WTC11 (cell line): ENCODE results near the gene TMEM9. TPM values are rescaled to one million over a fixed set of nuclear protein-coding genes. Genes with fewer than 3 reads are reported as not detected.
A peak's percentile ranks its signal among the peaks of the same experiment; 100 is the strongest.

Experiments
- ATAC-seq: fragments of 200-7000 bp; cut with Tn5 transposase; 2 replicates; pipeline ENCODE4 v1.10.0; 2021; ENCODE audit warnings: mild to moderate bottlenecking, moderate library complexity
- CTCF ChIA-PET: fragments of 300-600 bp; sonication (Branson Sonifier 250); formaldehyde crosslinking; loops from one replicate; lab custom pipeline; 2021; ENCODE audit warnings: antibody characterized with exemption; lab: Charles Lee
- POLR2A ChIA-PET: fragments of 350-600 bp; sonication (Branson Sonifier 250); formaldehyde crosslinking; loops from one replicate; lab custom pipeline; 2021; ENCODE audit warnings: antibody characterized with exemption; lab: Charles Lee
- DNase-seq: peaks from one replicate; pipeline ENCODE4 v3.0.0; 2021; ENCODE audit warnings: low spot score
- H3K27ac Mint-ChIP-seq: 2 replicates; pipeline ENCODE4 v1.8.0; 2021; ENCODE audit warnings: mixed read lengths
- H3K27me3 Mint-ChIP-seq: 2 replicates; pipeline ENCODE4 v1.8.0; 2021; ENCODE audit warnings: low read depth, mild to moderate bottlenecking, moderate library complexity, mixed read lengths
- H3K36me3 Mint-ChIP-seq: 2 replicates; pipeline ENCODE4 v1.8.0; 2021; ENCODE audit warnings: mixed read lengths
- H3K4me1 Mint-ChIP-seq: 2 replicates; pipeline ENCODE4 v1.8.0; 2022; ENCODE audit warnings: mixed read lengths
- H3K4me3 Mint-ChIP-seq: 2 replicates; pipeline ENCODE4 v1.8.0; 2021; ENCODE audit warnings: mild to moderate bottlenecking, moderate library complexity, mixed read lengths
- H3K9me3 Mint-ChIP-seq: 2 replicates; pipeline ENCODE4 v1.8.0; 2021; ENCODE audit warnings: mixed read lengths
- ATF1 ChIP-seq: sonication (generic); formaldehyde crosslinking; IDR thresholded peaks from 2 replicates; pipeline ENCODE4 v1.8.1; 2023; ENCODE audit warnings: mild to moderate bottlenecking, moderate library complexity, missing genetic modification reagents
- CBFB ChIP-seq: sonication (generic); formaldehyde crosslinking; IDR thresholded peaks from 2 replicates; pipeline ENCODE4 v1.8.1; 2022; ENCODE audit warnings: mild to moderate bottlenecking, low read depth, missing genetic modification reagents
- ELF4 ChIP-seq: sonication (generic); formaldehyde crosslinking; IDR thresholded peaks from 2 replicates; pipeline ENCODE4 v1.8.1; 2022; ENCODE audit warnings: low read depth, mild to moderate bottlenecking, moderate library complexity, missing genetic modification reagents
- GABPB1 ChIP-seq: sonication (generic); formaldehyde crosslinking; IDR thresholded peaks from 2 replicates; pipeline ENCODE4 v1.8.1; 2023; ENCODE audit warnings: mild to moderate bottlenecking, missing genetic modification reagents
- GRHL2 ChIP-seq: fragments of 250-450 bp; sonication (Bioruptor Pico); IDR thresholded peaks from 2 replicates; pipeline ENCODE4 v1.8.0; 2022; ENCODE audit warnings: mild to moderate bottlenecking, moderate library complexity; ENCODE audit not compliant: insufficient replicate concordance, severe bottlenecking
- NFATC4 ChIP-seq: fragments of 250-450 bp; sonication (Bioruptor Pico); IDR thresholded peaks from 2 replicates; pipeline ENCODE4 v1.9.0; 2021; ENCODE audit warnings: mild to moderate bottlenecking
- NFE2L1 ChIP-seq: sonication (generic); formaldehyde crosslinking; IDR thresholded peaks from 2 replicates; pipeline ENCODE4 v1.8.1; 2023; ENCODE audit warnings: missing genetic modification reagents
- NR1H2 ChIP-seq: sonication (generic); formaldehyde crosslinking; IDR thresholded peaks from 2 replicates; pipeline ENCODE4 v1.9.0; 2021; ENCODE audit warnings: mild to moderate bottlenecking, moderate library complexity, missing genetic modification reagents
- NR3C1 ChIP-seq: sonication (generic); formaldehyde crosslinking; conservative IDR thresholded peaks from 2 replicates; pipeline ENCODE4 v1.8.1; 2023; ENCODE audit warnings: low read depth, mild to moderate bottlenecking, missing genetic modification reagents
- RORB ChIP-seq: fragments of 250-450 bp; sonication (Bioruptor Pico); IDR thresholded peaks from 2 replicates; pipeline ENCODE4 v1.9.0; 2021; ENCODE audit warnings: mild to moderate bottlenecking
- SOX15 ChIP-seq: fragments of 250-450 bp; sonication (Bioruptor Pico); IDR thresholded peaks from 2 replicates; pipeline ENCODE4 v1.9.0; 2021; ENCODE audit warnings: mild to moderate bottlenecking
- SP1 ChIP-seq: sonication (generic); formaldehyde crosslinking; conservative IDR thresholded peaks from 2 replicates; pipeline ENCODE4 v1.8.1; 2022; ENCODE audit warnings: missing genetic modification reagents
- TEAD4 ChIP-seq: sonication (generic); formaldehyde crosslinking; IDR thresholded peaks from 2 replicates; pipeline ENCODE4 v1.8.0; 2022; ENCODE audit warnings: mild to moderate bottlenecking, missing genetic modification reagents
- ZNF138 ChIP-seq: sonication (generic); formaldehyde crosslinking; conservative IDR thresholded peaks from 2 replicates; pipeline ENCODE4 v1.8.1; 2022; ENCODE audit warnings: mild to moderate bottlenecking, moderate library complexity, missing genetic modification reagents
- ZNF317 ChIP-seq: sonication (generic); formaldehyde crosslinking; IDR thresholded peaks from 2 replicates; pipeline ENCODE4 v1.8.1; 2023; ENCODE audit warnings: low read depth, mild to moderate bottlenecking, moderate library complexity, missing genetic modification reagents, borderline replicate concordance
- total RNA-seq: library from RNA; stranded (reverse); gene quantifications from 3 replicates; pipeline ENCODE4 v1.2.3, GENCODE V29; 2021
- TF ChIP-seq, protein P1 (sequence below): sonication (generic); formaldehyde crosslinking; IDR thresholded peaks from 2 replicates; pipeline ENCODE4 v1.8.1; 2023; ENCODE audit warnings: mild to moderate bottlenecking, missing genetic modification reagents
- TF ChIP-seq, protein P2 (sequence below): sonication (generic); formaldehyde crosslinking; IDR thresholded peaks from 2 replicates; pipeline ENCODE4 v1.8.1; 2022; ENCODE audit warnings: mild to moderate bottlenecking, missing genetic modification reagents, moderate library complexity, borderline replicate concordance
- TF ChIP-seq, protein P3 (sequence below): sonication (generic); formaldehyde crosslinking; conservative IDR thresholded peaks from 2 replicates; pipeline ENCODE4 v1.8.1; 2023; ENCODE audit warnings: mild to moderate bottlenecking, low read depth, missing genetic modification reagents, moderate library complexity
- TF ChIP-seq, protein P4 (sequence below): sonication (generic); formaldehyde crosslinking; IDR thresholded peaks from 2 replicates; pipeline ENCODE4 v1.8.0; 2022; ENCODE audit warnings: mild to moderate bottlenecking, missing genetic modification reagents
- TF ChIP-seq, protein P5 (sequence below): fragments of 250-450 bp; sonication (Bioruptor Pico); IDR thresholded peaks from 2 replicates; pipeline ENCODE4 v1.9.0; 2021; ENCODE audit warnings: mild to moderate bottlenecking, borderline replicate concordance
- TF ChIP-seq, protein P6 (sequence below): sonication (generic); formaldehyde crosslinking; IDR thresholded peaks from 2 replicates; pipeline ENCODE4 v1.8.1; 2022; ENCODE audit warnings: low read depth, missing genetic modification reagents, borderline replicate concordance

The TMEM9 gene
- total RNA-seq, 1 experiment from 2014 or later, result 97.5 TPM

DNA sequence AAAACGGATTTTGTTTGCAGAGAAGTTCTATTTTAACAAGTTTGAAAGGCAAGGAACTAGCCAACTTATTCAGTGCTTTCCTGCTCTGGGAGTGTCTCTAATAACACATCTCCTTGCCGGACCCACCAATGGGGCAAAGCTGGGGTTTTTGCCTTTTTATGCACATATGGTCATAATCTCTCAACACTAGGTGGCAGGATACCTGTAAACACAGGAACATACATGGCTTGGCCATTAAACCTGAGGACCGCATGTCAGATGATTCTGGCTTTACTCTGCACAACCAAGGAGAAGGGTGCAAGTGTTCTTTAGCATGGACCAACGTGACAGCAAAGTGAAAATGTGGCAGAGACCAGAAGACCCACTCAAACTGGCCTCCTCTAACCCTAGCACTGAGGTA lies 4.9 kb downstream of the TMEM9 start:
- Mint-ChIP-seq H3K9me3 (no peaks in the 10 kb centered on the region), H3K36me3 (peaks cover 72% of the 10 kb centered on the region), H3K4me1 (peaks cover 11% of the 10 kb centered on the region), H3K4me3 (no peak overlapping the region), H3K27me3 (no peaks in the 10 kb centered on the region), H3K27ac (no peak overlapping the region)
- no peak for DNase-seq
- peak; percentile 7; the same call in 1 of the 2 replicates for ATAC-seq
- TF ChIP-seq, protein P1, sequence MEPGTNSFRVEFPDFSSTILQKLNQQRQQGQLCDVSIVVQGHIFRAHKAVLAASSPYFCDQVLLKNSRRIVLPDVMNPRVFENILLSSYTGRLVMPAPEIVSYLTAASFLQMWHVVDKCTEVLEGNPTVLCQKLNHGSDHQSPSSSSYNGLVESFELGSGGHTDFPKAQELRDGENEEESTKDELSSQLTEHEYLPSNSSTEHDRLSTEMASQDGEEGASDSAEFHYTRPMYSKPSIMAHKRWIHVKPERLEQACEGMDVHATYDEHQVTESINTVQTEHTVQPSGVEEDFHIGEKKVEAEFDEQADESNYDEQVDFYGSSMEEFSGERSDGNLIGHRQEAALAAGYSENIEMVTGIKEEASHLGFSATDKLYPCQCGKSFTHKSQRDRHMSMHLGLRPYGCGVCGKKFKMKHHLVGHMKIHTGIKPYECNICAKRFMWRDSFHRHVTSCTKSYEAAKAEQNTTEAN (CRISPR knock-in tag), result no peak
- TF ChIP-seq, protein P2, sequence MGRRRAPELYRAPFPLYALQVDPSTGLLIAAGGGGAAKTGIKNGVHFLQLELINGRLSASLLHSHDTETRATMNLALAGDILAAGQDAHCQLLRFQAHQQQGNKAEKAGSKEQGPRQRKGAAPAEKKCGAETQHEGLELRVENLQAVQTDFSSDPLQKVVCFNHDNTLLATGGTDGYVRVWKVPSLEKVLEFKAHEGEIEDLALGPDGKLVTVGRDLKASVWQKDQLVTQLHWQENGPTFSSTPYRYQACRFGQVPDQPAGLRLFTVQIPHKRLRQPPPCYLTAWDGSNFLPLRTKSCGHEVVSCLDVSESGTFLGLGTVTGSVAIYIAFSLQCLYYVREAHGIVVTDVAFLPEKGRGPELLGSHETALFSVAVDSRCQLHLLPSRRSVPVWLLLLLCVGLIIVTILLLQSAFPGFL (CRISPR knock-in tag), result no peak
- TF ChIP-seq ATF1 (CRISPR knock-in tag), result no peak
- ChIA-PET CTCF (interaction anchor here (0.6 to 2.1 kb wide), 11 partner anchors 9 to 269 kb away, joined by 3 to 13 read pairs (median 5); partner anchors contain the start of gene ASCL5), POLR2A (no interaction called here)

DNA sequence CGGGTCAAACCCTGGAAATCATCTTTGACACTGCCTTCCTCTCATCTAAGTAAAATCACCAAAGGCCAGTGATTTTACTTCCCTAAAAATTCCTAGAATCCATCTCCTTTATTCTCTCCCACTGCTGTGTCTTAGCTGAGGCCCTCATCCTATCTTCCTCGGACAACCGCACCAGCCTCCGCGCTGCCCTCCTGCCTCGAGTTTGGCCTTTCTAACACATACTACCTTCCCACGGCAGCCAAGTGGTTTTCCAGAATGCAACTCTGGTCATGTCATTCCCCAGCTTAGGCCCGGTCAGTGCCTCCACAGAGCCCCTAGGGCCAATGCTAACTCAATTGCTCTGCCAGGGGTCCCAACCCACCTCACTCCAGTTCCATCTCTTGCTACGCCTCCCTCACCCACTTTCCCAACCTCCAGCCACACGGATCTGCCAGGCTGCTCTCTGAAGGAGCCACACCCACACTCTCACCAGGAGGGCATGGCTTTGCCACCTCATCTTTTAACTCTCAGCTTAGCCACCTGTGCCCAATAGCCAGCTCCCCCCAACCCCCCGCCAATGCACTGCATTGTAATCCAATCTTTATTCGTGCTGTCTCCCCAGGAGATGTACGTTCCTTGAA lies 6.8 kb downstream of the TMEM9 start:
- CTCF ChIA-PET, result no interaction called here
- TF ChIP-seq NR1H2 (CRISPR knock-in tag), result no peak
- TF ChIP-seq CBFB (CRISPR knock-in tag), result no peak
- no peak for TF ChIP-seq SOX15 (CRISPR knock-in tag)
- TF ChIP-seq NFE2L1 (CRISPR knock-in tag), result no peak
- no peak for TF ChIP-seq RORB
- no peak for TF ChIP-seq GRHL2
- no peak for TF ChIP-seq NR3C1 (CRISPR knock-in tag)
- TF ChIP-seq, protein P3, sequence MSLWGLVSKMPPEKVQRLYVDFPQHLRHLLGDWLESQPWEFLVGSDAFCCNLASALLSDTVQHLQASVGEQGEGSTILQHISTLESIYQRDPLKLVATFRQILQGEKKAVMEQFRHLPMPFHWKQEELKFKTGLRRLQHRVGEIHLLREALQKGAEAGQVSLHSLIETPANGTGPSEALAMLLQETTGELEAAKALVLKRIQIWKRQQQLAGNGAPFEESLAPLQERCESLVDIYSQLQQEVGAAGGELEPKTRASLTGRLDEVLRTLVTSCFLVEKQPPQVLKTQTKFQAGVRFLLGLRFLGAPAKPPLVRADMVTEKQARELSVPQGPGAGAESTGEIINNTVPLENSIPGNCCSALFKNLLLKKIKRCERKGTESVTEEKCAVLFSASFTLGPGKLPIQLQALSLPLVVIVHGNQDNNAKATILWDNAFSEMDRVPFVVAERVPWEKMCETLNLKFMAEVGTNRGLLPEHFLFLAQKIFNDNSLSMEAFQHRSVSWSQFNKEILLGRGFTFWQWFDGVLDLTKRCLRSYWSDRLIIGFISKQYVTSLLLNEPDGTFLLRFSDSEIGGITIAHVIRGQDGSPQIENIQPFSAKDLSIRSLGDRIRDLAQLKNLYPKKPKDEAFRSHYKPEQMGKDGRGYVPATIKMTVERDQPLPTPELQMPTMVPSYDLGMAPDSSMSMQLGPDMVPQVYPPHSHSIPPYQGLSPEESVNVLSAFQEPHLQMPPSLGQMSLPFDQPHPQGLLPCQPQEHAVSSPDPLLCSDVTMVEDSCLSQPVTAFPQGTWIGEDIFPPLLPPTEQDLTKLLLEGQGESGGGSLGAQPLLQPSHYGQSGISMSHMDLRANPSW (CRISPR knock-in tag), result no peak
- TF ChIP-seq SP1 (CRISPR knock-in tag), result no peak
- TF ChIP-seq GABPB1 (CRISPR knock-in tag), result no peak
- TF ChIP-seq, protein P4, sequence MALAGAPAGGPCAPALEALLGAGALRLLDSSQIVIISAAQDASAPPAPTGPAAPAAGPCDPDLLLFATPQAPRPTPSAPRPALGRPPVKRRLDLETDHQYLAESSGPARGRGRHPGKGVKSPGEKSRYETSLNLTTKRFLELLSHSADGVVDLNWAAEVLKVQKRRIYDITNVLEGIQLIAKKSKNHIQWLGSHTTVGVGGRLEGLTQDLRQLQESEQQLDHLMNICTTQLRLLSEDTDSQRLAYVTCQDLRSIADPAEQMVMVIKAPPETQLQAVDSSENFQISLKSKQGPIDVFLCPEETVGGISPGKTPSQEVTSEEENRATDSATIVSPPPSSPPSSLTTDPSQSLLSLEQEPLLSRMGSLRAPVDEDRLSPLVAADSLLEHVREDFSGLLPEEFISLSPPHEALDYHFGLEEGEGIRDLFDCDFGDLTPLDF (CRISPR knock-in tag), result no peak
- no peak for TF ChIP-seq ZNF138
- no peak for TF ChIP-seq ZNF317
- TF ChIP-seq, protein P5, sequence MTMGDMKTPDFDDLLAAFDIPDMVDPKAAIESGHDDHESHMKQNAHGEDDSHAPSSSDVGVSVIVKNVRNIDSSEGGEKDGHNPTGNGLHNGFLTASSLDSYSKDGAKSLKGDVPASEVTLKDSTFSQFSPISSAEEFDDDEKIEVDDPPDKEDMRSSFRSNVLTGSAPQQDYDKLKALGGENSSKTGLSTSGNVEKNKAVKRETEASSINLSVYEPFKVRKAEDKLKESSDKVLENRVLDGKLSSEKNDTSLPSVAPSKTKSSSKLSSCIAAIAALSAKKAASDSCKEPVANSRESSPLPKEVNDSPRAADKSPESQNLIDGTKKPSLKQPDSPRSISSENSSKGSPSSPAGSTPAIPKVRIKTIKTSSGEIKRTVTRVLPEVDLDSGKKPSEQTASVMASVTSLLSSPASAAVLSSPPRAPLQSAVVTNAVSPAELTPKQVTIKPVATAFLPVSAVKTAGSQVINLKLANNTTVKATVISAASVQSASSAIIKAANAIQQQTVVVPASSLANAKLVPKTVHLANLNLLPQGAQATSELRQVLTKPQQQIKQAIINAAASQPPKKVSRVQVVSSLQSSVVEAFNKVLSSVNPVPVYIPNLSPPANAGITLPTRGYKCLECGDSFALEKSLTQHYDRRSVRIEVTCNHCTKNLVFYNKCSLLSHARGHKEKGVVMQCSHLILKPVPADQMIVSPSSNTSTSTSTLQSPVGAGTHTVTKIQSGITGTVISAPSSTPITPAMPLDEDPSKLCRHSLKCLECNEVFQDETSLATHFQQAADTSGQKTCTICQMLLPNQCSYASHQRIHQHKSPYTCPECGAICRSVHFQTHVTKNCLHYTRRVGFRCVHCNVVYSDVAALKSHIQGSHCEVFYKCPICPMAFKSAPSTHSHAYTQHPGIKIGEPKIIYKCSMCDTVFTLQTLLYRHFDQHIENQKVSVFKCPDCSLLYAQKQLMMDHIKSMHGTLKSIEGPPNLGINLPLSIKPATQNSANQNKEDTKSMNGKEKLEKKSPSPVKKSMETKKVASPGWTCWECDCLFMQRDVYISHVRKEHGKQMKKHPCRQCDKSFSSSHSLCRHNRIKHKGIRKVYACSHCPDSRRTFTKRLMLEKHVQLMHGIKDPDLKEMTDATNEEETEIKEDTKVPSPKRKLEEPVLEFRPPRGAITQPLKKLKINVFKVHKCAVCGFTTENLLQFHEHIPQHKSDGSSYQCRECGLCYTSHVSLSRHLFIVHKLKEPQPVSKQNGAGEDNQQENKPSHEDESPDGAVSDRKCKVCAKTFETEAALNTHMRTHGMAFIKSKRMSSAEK, result no peak
- no peak for TF ChIP-seq ELF4 (CRISPR knock-in tag)
- no peak for TF ChIP-seq NFATC4 (CRISPR knock-in tag)
- no peak for TF ChIP-seq TEAD4 (CRISPR knock-in tag)
- TF ChIP-seq, protein P6, sequence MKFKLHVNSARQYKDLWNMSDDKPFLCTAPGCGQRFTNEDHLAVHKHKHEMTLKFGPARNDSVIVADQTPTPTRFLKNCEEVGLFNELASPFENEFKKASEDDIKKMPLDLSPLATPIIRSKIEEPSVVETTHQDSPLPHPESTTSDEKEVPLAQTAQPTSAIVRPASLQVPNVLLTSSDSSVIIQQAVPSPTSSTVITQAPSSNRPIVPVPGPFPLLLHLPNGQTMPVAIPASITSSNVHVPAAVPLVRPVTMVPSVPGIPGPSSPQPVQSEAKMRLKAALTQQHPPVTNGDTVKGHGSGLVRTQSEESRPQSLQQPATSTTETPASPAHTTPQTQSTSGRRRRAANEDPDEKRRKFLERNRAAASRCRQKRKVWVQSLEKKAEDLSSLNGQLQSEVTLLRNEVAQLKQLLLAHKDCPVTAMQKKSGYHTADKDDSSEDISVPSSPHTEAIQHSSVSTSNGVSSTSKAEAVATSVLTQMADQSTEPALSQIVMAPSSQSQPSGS, result no peak
- DNase-seq (no peak), ATAC-seq (no peak)
- no peaks in the 10 kb centered on the region for H3K27me3 Mint-ChIP-seq
- POLR2A ChIA-PET, result no interaction called here
- H3K36me3 Mint-ChIP-seq, result peaks cover 90% of the 10 kb centered on the region
- no peak overlapping the region for H3K27ac Mint-ChIP-seq
- peaks cover 1% of the 10 kb centered on the region for H3K4me1 Mint-ChIP-seq
- no peaks in the 10 kb centered on the region for H3K9me3 Mint-ChIP-seq
- no peak overlapping the region for H3K4me3 Mint-ChIP-seq
